HCT116 (cell line): ENCODE data around the gene RXFP4.

Experiments used
- CTCF ChIP-seq, 3 experiments: fragments of 200-600 bp in 1 of 3; sonication (generic) in 1 of 3; IDR thresholded peaks in 2 of 3; conservative IDR thresholded peaks in 1 of 3; 2 replicates each; pipeline ENCODE4 v1.5.1; 2012 to 2017; ENCODE audit warnings: low read depth in 2 of 3, low read length in 2 of 3, antibody characterized with exemption in 1 of 3, borderline replicate concordance in 1 of 3, control low read depth in 1 of 3, mild to moderate bottlenecking in 1 of 3, mixed read lengths in 1 of 3, mixed run types in 1 of 3, moderate library complexity in 1 of 3; ENCODE audit not compliant: insufficient read depth in 1 of 3
- POLR2AphosphoS5 ChIP-seq: IDR thresholded peaks from 2 replicates; pipeline ENCODE4 v1.6.1; 2011; ENCODE audit warnings: mild to moderate bottlenecking, low read depth, low read length, moderate library complexity
- SP1 ChIP-seq: IDR thresholded peaks from 2 replicates; pipeline ENCODE4 v1.6.1; 2012; ENCODE audit warnings: low read depth

GRCh38 chr1:155946633-155947219, 5.3 kb downstream of the RXFP4 start:
- no peak for TF ChIP-seq CTCF (IDR thresholded peaks at IDR 0.05 in 2 of 3, conservative IDR thresholded peaks at IDR 0.05 in 1 of 3; ENCODE audit: borderline replicate concordance in 1 of 3, insufficient read depth in 1 of 3, low read depth in 2 of 3, low read length in 2 of 3)
- no peak for TF ChIP-seq SP1
- no peak; the same call in 1 of the 2 replicates for TF ChIP-seq POLR2AphosphoS5
